Stimulated activated CD8-positive, alpha-beta memory T cell treated with anti-CD3 and anti-CD28 coated beads, Interleukin-7, amount 100 ng/mL, for 1 hour (primary cell): ENCODE data around the gene DLEC1.
"Not testable (repeated sequence)": the region's sequence is repeated elsewhere in the genome, so short reads cannot be mapped to it uniquely, and the experiment has no call there.

Experiments
- DNase-seq, 2 donors: peaks; one replicate each; pipeline ENCODE4 v3.0.0-alpha.2; 2020; ENCODE audit warnings: low read depth in 2 of 2

Gene DLEC1

GRCh38 chr3:38018296-38019266 is 20.4 kb upstream of the DLEC1 start:
- no peak for DNase-seq

GRCh38 chr3:38019658-38020341 is 19.2 kb upstream of the DLEC1 start:
- no peak for DNase-seq

GRCh38 chr3:38020342-38020726 is 18.7 kb upstream of the DLEC1 start:
- no peak for DNase-seq

- no peak for DNase-seq
Observed at GRCh38 chr3:38021196-38021595, 17.8 kb upstream of the DLEC1 start.

- no peak for DNase-seq
Observed at GRCh38 chr3:38022301-38022700, 16.7 kb upstream of the DLEC1 start.

- no peak for DNase-seq
Observed at GRCh38 chr3:38022896-38023709, 15.9 kb upstream of the DLEC1 start.

- DNase-seq = no peak
Observed at GRCh38 chr3:38026856-38027255, 12.2 kb upstream of the DLEC1 start.

GRCh38 chr3:38027466-38028465 is 11.2 kb upstream of the DLEC1 start:
- no peak for DNase-seq

GRCh38 chr3:38028621-38029361 is 10.2 kb upstream of the DLEC1 start:
- DNase-seq = no peak

GRCh38 chr3:38029400-38030125 is 9.4 kb upstream of the DLEC1 start, which contains the start of gene PLCD1:
Gene PLCD1, minus strand, starts transcription at chr3:38029642. Its CDS starts 103 bp downstream, at chr3:38029539.
- DNase-seq = no peak

- DNase-seq = no peak
Observed at GRCh38 chr3:38030126-38031021, 8.6 kb upstream of the DLEC1 start.

GRCh38 chr3:38031022-38031994 is 7.7 kb upstream of the DLEC1 start:
- no peak for DNase-seq

- no peak for DNase-seq
Observed at GRCh38 chr3:38032328-38032865, 6.6 kb upstream of the DLEC1 start.

- DNase-seq = not testable (repeated sequence)
Observed at GRCh38 chr3:38033586-38033985, 5.4 kb upstream of the DLEC1 start.

- not testable (repeated sequence) for DNase-seq
Observed at GRCh38 chr3:38034335-38034734, 4.7 kb upstream of the DLEC1 start.

- DNase-seq = no peak
Observed at GRCh38 chr3:38036286-38036685, 2.7 kb upstream of the DLEC1 start.

- DNase-seq = no peak
Observed at GRCh38 chr3:38036906-38037305, 2.1 kb upstream of the DLEC1 start.
